ENCODE measurements around the gene ANO10. TPM values are rescaled to one million over a fixed set of nuclear protein-coding genes. Genes with fewer than 3 reads are reported as not detected.

The ANO10 gene
- polyA plus RNA-seq, 1 donor: 21.5 TPM

- H3K36me3 ChIP-seq (ENCODE audit: control insufficient read depth, insufficient read depth, low read length): peaks cover 51% of the 10 kb centered on the region
- no peaks in the 10 kb centered on the region for H3K27me3 ChIP-seq (ENCODE audit: control insufficient read depth, insufficient read depth, low read length)
- no CpG with 5 or more reads among the region's 3 CpGs for WGBS (ENCODE audit: insufficient coverage, low lambda C conversion rate)
- H3K4me3 ChIP-seq (ENCODE audit: low read length): no peak overlapping the region
- H3K4me1 ChIP-seq (ENCODE audit: control insufficient read depth, insufficient read depth, low read length): no peaks in the 10 kb centered on the region
- H3K27ac ChIP-seq (ENCODE audit: low read length): no peak overlapping the region
- peaks cover 4% of the 10 kb centered on the region for H3K9me3 ChIP-seq (ENCODE audit: control insufficient read depth, low read depth, low read length)
- DNase-seq: no peak
These were observed 272.1 kb downstream of the ANO10 start for GRCh38 chr3:43349716-43350115.

- Histone ChIP-seq H3K27me3 (ENCODE audit: control insufficient read depth, insufficient read depth, low read length) (no peaks in the 10 kb centered on the region), H3K27ac (ENCODE audit: low read length) (no peak overlapping the region), H3K4me1 (ENCODE audit: control insufficient read depth, insufficient read depth, low read length) (no peaks in the 10 kb centered on the region), H3K9me3 (ENCODE audit: control insufficient read depth, low read depth, low read length) (peaks cover 3% of the 10 kb centered on the region), H3K4me3 (ENCODE audit: low read length) (no peak overlapping the region), H3K36me3 (ENCODE audit: control insufficient read depth, insufficient read depth, low read length) (peaks cover 58% of the 10 kb centered on the region)
- WGBS (ENCODE audit: insufficient coverage, low lambda C conversion rate): no CpG with 5 or more reads among the region's 4 CpGs
- DNase-seq: no peak
These were observed 272.8 kb downstream of the ANO10 start for GRCh38 chr3:43348852-43349574.

- Histone ChIP-seq H3K9me3 (ENCODE audit: control insufficient read depth, low read depth, low read length) (no peaks in the 10 kb centered on the region), H3K27ac (ENCODE audit: low read length) (no peak overlapping the region), H3K27me3 (ENCODE audit: control insufficient read depth, insufficient read depth, low read length) (no peaks in the 10 kb centered on the region), H3K4me3 (ENCODE audit: low read length) (no peak overlapping the region), H3K36me3 (ENCODE audit: control insufficient read depth, insufficient read depth, low read length) (peaks cover 64% of the 10 kb centered on the region), H3K4me1 (ENCODE audit: control insufficient read depth, insufficient read depth, low read length) (no peaks in the 10 kb centered on the region)
- WGBS (ENCODE audit: insufficient coverage, low lambda C conversion rate): no CpG with 5 or more reads among the region's 11 CpGs
- no peak for DNase-seq
These were observed 273.5 kb downstream of the ANO10 start for GRCh38 chr3:43348350-43348749.

- no peak overlapping the region for H3K4me3 ChIP-seq (ENCODE audit: low read length)
- H3K27me3 ChIP-seq (ENCODE audit: control insufficient read depth, insufficient read depth, low read length): no peaks in the 10 kb centered on the region
- DNase-seq: no peak
- no peak overlapping the region for H3K27ac ChIP-seq (ENCODE audit: low read length)
- WGBS (ENCODE audit: insufficient coverage, low lambda C conversion rate): no CpG with 5 or more reads among the region's 20 CpGs
- H3K4me1 ChIP-seq (ENCODE audit: control insufficient read depth, insufficient read depth, low read length): no peaks in the 10 kb centered on the region
- no peaks in the 10 kb centered on the region for H3K9me3 ChIP-seq (ENCODE audit: control insufficient read depth, low read depth, low read length)
- peaks cover 67% of the 10 kb centered on the region for H3K36me3 ChIP-seq (ENCODE audit: control insufficient read depth, insufficient read depth, low read length)
These were observed 274.0 kb downstream of the ANO10 start for GRCh38 chr3:43347774-43348173.

- no peak overlapping the region for H3K27ac ChIP-seq (ENCODE audit: low read length)
- 100% methylated on average over 1 of the region's 14 CpGs for WGBS (ENCODE audit: insufficient coverage, low lambda C conversion rate)
- DNase-seq: no peak
- H3K4me3 ChIP-seq (ENCODE audit: low read length): no peak overlapping the region
- H3K36me3 ChIP-seq (ENCODE audit: control insufficient read depth, insufficient read depth, low read length): peaks cover 72% of the 10 kb centered on the region
- no peaks in the 10 kb centered on the region for H3K9me3 ChIP-seq (ENCODE audit: control insufficient read depth, low read depth, low read length)
- H3K4me1 ChIP-seq (ENCODE audit: control insufficient read depth, insufficient read depth, low read length): no peaks in the 10 kb centered on the region
- no peaks in the 10 kb centered on the region for H3K27me3 ChIP-seq (ENCODE audit: control insufficient read depth, insufficient read depth, low read length)
These were observed 274.6 kb downstream of the ANO10 start for GRCh38 chr3:43346978-43347749.

GRCh38 chr3:43345877-43346276 is 275.9 kb downstream of the ANO10 start:
- 100% methylated on average over 1 of the region's 6 CpGs for WGBS (ENCODE audit: insufficient coverage, low lambda C conversion rate)

GRCh38 chr3:43345246-43345645 is 276.6 kb downstream of the ANO10 start:
- no peak overlapping the region for H3K4me3 ChIP-seq (ENCODE audit: low read length)
- H3K4me1 ChIP-seq (ENCODE audit: control insufficient read depth, insufficient read depth, low read length): no peaks in the 10 kb centered on the region
- peaks cover 80% of the 10 kb centered on the region for H3K36me3 ChIP-seq (ENCODE audit: control insufficient read depth, insufficient read depth, low read length)
- H3K27ac ChIP-seq (ENCODE audit: low read length): no peak overlapping the region
- H3K27me3 ChIP-seq (ENCODE audit: control insufficient read depth, insufficient read depth, low read length): no peaks in the 10 kb centered on the region
- no CpG with 5 or more reads among the region's 4 CpGs for WGBS (ENCODE audit: insufficient coverage, low lambda C conversion rate)
- no peaks in the 10 kb centered on the region for H3K9me3 ChIP-seq (ENCODE audit: control insufficient read depth, low read depth, low read length)
- DNase-seq: no peak

More at GRCh38 chr3:43345877-43346276, 275.9 kb downstream of the ANO10 start:
- Histone ChIP-seq H3K27me3 (ENCODE audit: control insufficient read depth, insufficient read depth, low read length) (no peaks in the 10 kb centered on the region), H3K4me3 (ENCODE audit: low read length) (no peak overlapping the region), H3K36me3 (ENCODE audit: control insufficient read depth, insufficient read depth, low read length) (peaks cover 74% of the 10 kb centered on the region), H3K4me1 (ENCODE audit: control insufficient read depth, insufficient read depth, low read length) (no peaks in the 10 kb centered on the region), H3K27ac (ENCODE audit: low read length) (no peak overlapping the region), H3K9me3 (ENCODE audit: control insufficient read depth, low read depth, low read length) (no peaks in the 10 kb centered on the region)
- DNase-seq: no peak

GRCh38 chr3:43344520-43344919 is 277.3 kb downstream of the ANO10 start:
- no peak overlapping the region for H3K27ac ChIP-seq (ENCODE audit: low read length)

GRCh38 chr3:43343815-43344214 is 278.0 kb downstream of the ANO10 start:
- 100% methylated on average over 1 of the region's 3 CpGs for WGBS (ENCODE audit: insufficient coverage, low lambda C conversion rate)
- no peak overlapping the region for H3K27ac ChIP-seq (ENCODE audit: low read length)
- H3K36me3 ChIP-seq (ENCODE audit: control insufficient read depth, insufficient read depth, low read length): peaks cover 84% of the 10 kb centered on the region
- no peaks in the 10 kb centered on the region for H3K4me1 ChIP-seq (ENCODE audit: control insufficient read depth, insufficient read depth, low read length)
- DNase-seq: no peak
- H3K27me3 ChIP-seq (ENCODE audit: control insufficient read depth, insufficient read depth, low read length): no peaks in the 10 kb centered on the region
- H3K4me3 ChIP-seq (ENCODE audit: low read length): no peak overlapping the region
- peaks cover 6% of the 10 kb centered on the region for H3K9me3 ChIP-seq (ENCODE audit: control insufficient read depth, low read depth, low read length)

More at GRCh38 chr3:43344520-43344919, 277.3 kb downstream of the ANO10 start:
- Histone ChIP-seq H3K4me3 (ENCODE audit: low read length) (no peak overlapping the region), H3K27me3 (ENCODE audit: control insufficient read depth, insufficient read depth, low read length) (no peaks in the 10 kb centered on the region), H3K9me3 (ENCODE audit: control insufficient read depth, low read depth, low read length) (peaks cover under 1% of the 10 kb centered on the region), H3K4me1 (ENCODE audit: control insufficient read depth, insufficient read depth, low read length) (no peaks in the 10 kb centered on the region), H3K36me3 (ENCODE audit: control insufficient read depth, insufficient read depth, low read length) (peaks cover 81% of the 10 kb centered on the region)
- 100% methylated on average over 1 of the region's 3 CpGs for WGBS (ENCODE audit: insufficient coverage, low lambda C conversion rate)
- DNase-seq: no peak

GRCh38 chr3:43343185-43343584 is 278.6 kb downstream of the ANO10 start:
- peaks cover 12% of the 10 kb centered on the region for H3K9me3 ChIP-seq (ENCODE audit: control insufficient read depth, low read depth, low read length)
- no peak overlapping the region for H3K4me3 ChIP-seq (ENCODE audit: low read length)
- WGBS (ENCODE audit: insufficient coverage, low lambda C conversion rate): 80% methylated on average over 4 of the region's 4 CpGs
- peaks cover 79% of the 10 kb centered on the region for H3K36me3 ChIP-seq (ENCODE audit: control insufficient read depth, insufficient read depth, low read length)
- H3K27ac ChIP-seq (ENCODE audit: low read length): no peak overlapping the region
- no peak for DNase-seq
- no peaks in the 10 kb centered on the region for H3K4me1 ChIP-seq (ENCODE audit: control insufficient read depth, insufficient read depth, low read length)
- no peaks in the 10 kb centered on the region for H3K27me3 ChIP-seq (ENCODE audit: control insufficient read depth, insufficient read depth, low read length)

All from large intestine (tissue), 3 donors.